ENCODE data around the gene KISS1.

KISS1 gene

GRCh38 chr1:204181116-204181515, 15.2 kb downstream of the KISS1 start:
- no peak for DNase-seq (ENCODE audit: low read depth)
- TF ChIP-seq CTCF (IDR thresholded peaks at IDR 0.05; ENCODE audit: control insufficient read depth, extremely low read depth, insufficient read depth), result no peak
- no peak overlapping the region for H3K4me3 ChIP-seq (ENCODE audit: low read depth, low read length)

- no peak for DNase-seq (ENCODE audit: low read depth)
- no peak overlapping the region for H3K4me3 ChIP-seq (ENCODE audit: low read depth, low read length)
- no peak for TF ChIP-seq CTCF (IDR thresholded peaks at IDR 0.05; ENCODE audit: control insufficient read depth, extremely low read depth, insufficient read depth)
Measured at GRCh38 chr1:204180133-204180532, 16.2 kb downstream of the KISS1 start.

GRCh38 chr1:204178487-204179281, 17.6 kb downstream of the KISS1 start:
- TF ChIP-seq CTCF (IDR thresholded peaks at IDR 0.05; ENCODE audit: control insufficient read depth, extremely low read depth, insufficient read depth), result no peak
- DNase-seq (ENCODE audit: low read depth), result no peak
- H3K4me3 ChIP-seq (ENCODE audit: low read depth, low read length), result no peak overlapping the region

GRCh38 chr1:204177133-204177532, 19.2 kb downstream of the KISS1 start:
- H3K4me3 ChIP-seq (ENCODE audit: low read depth, low read length), result no peak overlapping the region
- no peak for TF ChIP-seq CTCF (IDR thresholded peaks at IDR 0.05; ENCODE audit: control insufficient read depth, extremely low read depth, insufficient read depth)
- DNase-seq (ENCODE audit: low read depth), result no peak

- DNase-seq (ENCODE audit: low read depth), result no peak
- H3K4me3 ChIP-seq (ENCODE audit: low read depth, low read length), result no peak overlapping the region
- TF ChIP-seq CTCF (IDR thresholded peaks at IDR 0.05; ENCODE audit: control insufficient read depth, extremely low read depth, insufficient read depth), result no peak
Measured at GRCh38 chr1:204176049-204176448, 20.2 kb downstream of the KISS1 start.

GRCh38 chr1:204174958-204175357, 21.3 kb downstream of the KISS1 start:
- DNase-seq (ENCODE audit: low read depth), result no peak
- no peak for TF ChIP-seq CTCF (IDR thresholded peaks at IDR 0.05; ENCODE audit: control insufficient read depth, extremely low read depth, insufficient read depth)
- no peak overlapping the region for H3K4me3 ChIP-seq (ENCODE audit: low read depth, low read length)
